BLaER1 treated with 17β-estradiol and CSF1 and Interleukin-3, amounts not matched to agents 10 nM and 100 nM (cell line): Measurements from ENCODE around the gene TH.

Source experiments
- H3K27ac ChIP-seq, 11 experiments: shearing (Covaris generic); formaldehyde crosslinking; 2 replicates each; pipeline ENCODE4 v1.8.1; 2022
- H3K27me3 ChIP-seq, 11 experiments: shearing (Covaris generic); formaldehyde crosslinking; 2 replicates each; pipeline ENCODE4 v1.8.1; 2022
- H3K36me3 ChIP-seq, 11 experiments: shearing (Covaris generic); formaldehyde crosslinking; 2 replicates each; pipeline ENCODE4 v1.8.1; 2022
- H3K4me1 ChIP-seq, 10 experiments: shearing (Covaris generic); formaldehyde crosslinking; 2 replicates each; pipeline ENCODE4 v1.8.1; 2022
- H3K4me2 ChIP-seq, 11 experiments: shearing (Covaris generic); formaldehyde crosslinking; 2 replicates each; pipeline ENCODE4 v1.8.1; 2022
- H3K4me3 ChIP-seq, 10 experiments: shearing (Covaris generic); formaldehyde crosslinking; 2 replicates each; pipeline ENCODE4 v1.8.1; 2022
- H3K9ac ChIP-seq, 11 experiments: shearing (Covaris generic); formaldehyde crosslinking; 2 replicates each; pipeline ENCODE4 v1.8.1; 2022
- H3K9me3 ChIP-seq, 11 experiments: shearing (Covaris generic); formaldehyde crosslinking; replicated peaks in 1 of 11; 2 replicates each; pipeline ENCODE4 v1.8.1; 2022
- H4K20me1 ChIP-seq, 11 experiments: shearing (Covaris generic); formaldehyde crosslinking; 2 replicates each; pipeline ENCODE4 v1.8.1; 2022
- Cebpa-rat ChIP-seq, 11 experiments: shearing (Covaris generic); IDR thresholded peaks; 2 replicates each; pipeline ENCODE4 v1.8.1; 2022

TH gene

GRCh38 chr11:2215561-2216399 is 44.2 kb upstream of the TH start:
- Histone ChIP-seq H4K20me1 (peaks cover 0 to 3% (median 0%) of the 10 kb centered on the region in 11 experiments; a peak in 2 of 22 replicates), H3K4me1 (peaks cover 0 to 44% (median 21%) of the 10 kb centered on the region in 10 experiments; a peak in 17 of 20 replicates), H3K4me2 (peak overlapping the region in 2 of 11 experiments; percentile 3 to 20; a peak in 1 of 22 replicates), H3K9me3 (peaks cover 0 to 6% (median 4%) of the 10 kb centered on the region in 11 experiments; a peak in 4 of 22 replicates), H3K36me3 (no peaks in the 10 kb centered on the region), H3K27me3 (no peaks in the 10 kb centered on the region), H3K4me3 (no peak overlapping the region), H3K9ac (0 out of 22 replicates have a peak overlapping the region, but pooled peaks of 1 of the 11 experiments have one; percentile 24), H3K27ac (no peak overlapping the region)
- TF ChIP-seq Cebpa-rat (IDR thresholded peaks at IDR 0.05), result no peak

GRCh38 chr11:2215230-2215560 is 43.6 kb upstream of the TH start:
- H4K20me1 ChIP-seq, result peaks cover 0 to 4% (median 0%) of the 10 kb centered on the region in 11 experiments; a peak in 2 of 22 replicates
- no peak overlapping the region for H3K4me2 ChIP-seq
- no peak overlapping the region for H3K4me3 ChIP-seq
- H3K9ac ChIP-seq, result no peak overlapping the region
- peaks cover 0 to 44% (median 21%) of the 10 kb centered on the region in 10 experiments; a peak in 17 of 20 replicates for H3K4me1 ChIP-seq
- no peaks in the 10 kb centered on the region for H3K27me3 ChIP-seq
- no peak overlapping the region for H3K27ac ChIP-seq
- no peaks in the 10 kb centered on the region for H3K36me3 ChIP-seq
- no peak for TF ChIP-seq Cebpa-rat (IDR thresholded peaks at IDR 0.05)
- peaks cover 0 to 1% (median 0%) of the 10 kb centered on the region in 11 experiments; a peak in 1 of 22 replicates for H3K9me3 ChIP-seq

GRCh38 chr11:2214527-2215229 is 43.1 kb upstream of the TH start:
- no peak for TF ChIP-seq Cebpa-rat (IDR thresholded peaks at IDR 0.05)
- peaks cover 0 to 7% (median 0%) of the 10 kb centered on the region in 11 experiments; a peak in 3 of 22 replicates for H4K20me1 ChIP-seq
- H3K36me3 ChIP-seq, result no peaks in the 10 kb centered on the region
- H3K27me3 ChIP-seq, result no peaks in the 10 kb centered on the region
- no peak overlapping the region for H3K9ac ChIP-seq
- H3K9me3 ChIP-seq, result no peaks in the 10 kb centered on the region
- H3K4me2 ChIP-seq, result no peak overlapping the region
- no peak overlapping the region for H3K27ac ChIP-seq
- H3K4me3 ChIP-seq, result no peak overlapping the region
- peaks cover 0 to 40% (median 19%) of the 10 kb centered on the region in 10 experiments; a peak in 17 of 20 replicates for H3K4me1 ChIP-seq

GRCh38 chr11:2213890-2214526 is 42.4 kb upstream of the TH start:
- Histone ChIP-seq H3K9ac (no peak overlapping the region), H3K4me1 (peaks cover 0 to 34% (median 16%) of the 10 kb centered on the region in 10 experiments; a peak in 17 of 20 replicates), H3K4me2 (peak overlapping the region in 4 of 11 experiments; percentile 18 to 60 (median 52); a peak in 5 of 22 replicates), H3K36me3 (no peaks in the 10 kb centered on the region), H3K27ac (peak overlapping the region in 1 of 11 experiments; percentile 9; a peak in 1 of 22 replicates), H4K20me1 (peaks cover 0 to 7% (median 0%) of the 10 kb centered on the region in 11 experiments; a peak in 3 of 22 replicates), H3K9me3 (no peaks in the 10 kb centered on the region), H3K27me3 (no peaks in the 10 kb centered on the region), H3K4me3 (no peak overlapping the region)
- TF ChIP-seq Cebpa-rat (IDR thresholded peaks at IDR 0.05), result no peak

- no peaks in the 10 kb centered on the region for H3K9me3 ChIP-seq
- no peak overlapping the region for H3K9ac ChIP-seq
- H3K4me2 ChIP-seq, result peak overlapping the region in 10 of 11 experiments; percentile 18 to 64 (median 48); a peak in 13 of 22 replicates
- no peak overlapping the region for H3K4me3 ChIP-seq
- H3K4me1 ChIP-seq, result peaks cover 0 to 34% (median 16%) of the 10 kb centered on the region in 10 experiments; a peak in 17 of 20 replicates
- peaks cover 0 to 7% (median 0%) of the 10 kb centered on the region in 11 experiments; a peak in 3 of 22 replicates for H4K20me1 ChIP-seq
- no peaks in the 10 kb centered on the region for H3K36me3 ChIP-seq
- peak overlapping the region in 1 of 11 experiments; percentile 9; a peak in 1 of 22 replicates for H3K27ac ChIP-seq
- H3K27me3 ChIP-seq, result no peaks in the 10 kb centered on the region
- TF ChIP-seq Cebpa-rat (IDR thresholded peaks at IDR 0.05), result no peak
Measured at GRCh38 chr11:2213384-2213842, 41.8 kb upstream of the TH start.

- H3K4me3 ChIP-seq, result no peak overlapping the region
- peaks cover 0 to 34% (median 16%) of the 10 kb centered on the region in 10 experiments; a peak in 17 of 20 replicates for H3K4me1 ChIP-seq
- no peak for TF ChIP-seq Cebpa-rat (IDR thresholded peaks at IDR 0.05)
- H3K4me2 ChIP-seq, result peak overlapping the region; percentile 16 to 64 (median 46); a peak in 18 of 22 replicates
- H3K27me3 ChIP-seq, result no peaks in the 10 kb centered on the region
- H3K9ac ChIP-seq, result no peak overlapping the region
- H3K36me3 ChIP-seq, result no peaks in the 10 kb centered on the region
- peaks cover 0 to 7% (median 0%) of the 10 kb centered on the region in 11 experiments; a peak in 3 of 22 replicates for H4K20me1 ChIP-seq
- H3K27ac ChIP-seq, result no peak overlapping the region
- H3K9me3 ChIP-seq, result 0 out of 22 replicates have a peak, but pooled peaks cover 0 to under 1% (median 0%) of the 10 kb centered on the region in 11 experiments
Measured at GRCh38 chr11:2212411-2213251, 41.0 kb upstream of the TH start.

- no peak overlapping the region for H3K9ac ChIP-seq
- no peaks in the 10 kb centered on the region for H3K36me3 ChIP-seq
- no peak overlapping the region for H3K27ac ChIP-seq
- no peak for TF ChIP-seq Cebpa-rat (IDR thresholded peaks at IDR 0.05)
- no peak overlapping the region for H3K4me2 ChIP-seq
- no peaks in the 10 kb centered on the region for H3K27me3 ChIP-seq
- peaks cover 0 to 7% (median 0%) of the 10 kb centered on the region in 11 experiments; a peak in 3 of 22 replicates for H4K20me1 ChIP-seq
- H3K9me3 ChIP-seq, result peaks cover 0 to 8% (median 0%) of the 10 kb centered on the region in 11 experiments; a peak in 4 of 22 replicates
- no peak overlapping the region for H3K4me3 ChIP-seq
- peaks cover 0 to 23% (median 16%) of the 10 kb centered on the region in 10 experiments; a peak in 17 of 20 replicates for H3K4me1 ChIP-seq
Measured at GRCh38 chr11:2211113-2211971, 39.7 kb upstream of the TH start.
